HG02840 (cell line): ENCODE measurements around the gene RTKN2.
"Not testable (repeated sequence)": the region's sequence is repeated elsewhere in the genome, so short reads cannot be mapped to it uniquely, and the experiment has no call there.

Experiments used
- ATAC-seq: cut with Tn5 transposase; IDR thresholded peaks from one replicate; pipeline ENCODE4 v1.9.1; 2021; ENCODE audit warnings: mild to moderate bottlenecking, moderate library complexity, moderate number of reproducible peaks; ENCODE audit not compliant: unreplicated experiment, low FRiP score

Gene RTKN2

GRCh38 chr10:62261666-62262065 is 7.0 kb downstream of the RTKN2 start:
- ATAC-seq: no peak

GRCh38 chr10:62259998-62260397 is 8.6 kb downstream of the RTKN2 start:
- no peak for ATAC-seq

- no peak for ATAC-seq
These were observed 9.2 kb downstream of the RTKN2 start for GRCh38 chr10:62259456-62259855.

- ATAC-seq: no peak
These were observed 9.7 kb downstream of the RTKN2 start for GRCh38 chr10:62258926-62259325.

GRCh38 chr10:62253704-62254103 is 14.9 kb downstream of the RTKN2 start:
- no peak for ATAC-seq

- no peak for ATAC-seq
These were observed 16.6 kb downstream of the RTKN2 start for GRCh38 chr10:62252051-62252450.

- ATAC-seq: no peak
These were observed 17.9 kb downstream of the RTKN2 start for GRCh38 chr10:62250594-62251198.

- no peak for ATAC-seq
These were observed 18.7 kb downstream of the RTKN2 start for GRCh38 chr10:62249957-62250356.

- no peak for ATAC-seq
These were observed 20.2 kb downstream of the RTKN2 start for GRCh38 chr10:62248465-62248864.

- peak; percentile 51 for ATAC-seq
These were observed 23.7 kb downstream of the RTKN2 start for GRCh38 chr10:62244785-62245467.

- no peak for ATAC-seq
These were observed 24.6 kb downstream of the RTKN2 start for GRCh38 chr10:62244088-62244487.

- ATAC-seq: peak; percentile 45
These were observed 25.0 kb downstream of the RTKN2 start for GRCh38 chr10:62243647-62243997.

- peak; percentile 76 for ATAC-seq
These were observed 25.5 kb downstream of the RTKN2 start for GRCh38 chr10:62242965-62243646.

GRCh38 chr10:62241521-62241920 is 27.1 kb downstream of the RTKN2 start:
- ATAC-seq: not testable (repeated sequence)

GRCh38 chr10:62239994-62240393 is 28.6 kb downstream of the RTKN2 start:
- ATAC-seq: no peak

- no peak for ATAC-seq
These were observed 29.8 kb downstream of the RTKN2 start for GRCh38 chr10:62238880-62239279.

GRCh38 chr10:62237966-62238365 is 30.7 kb downstream of the RTKN2 start:
- no peak for ATAC-seq

- no peak for ATAC-seq
These were observed 31.1 kb downstream of the RTKN2 start for GRCh38 chr10:62237506-62237905.

GRCh38 chr10:62234077-62234605 is 34.5 kb downstream of the RTKN2 start:
- no peak for ATAC-seq

- no peak for ATAC-seq
These were observed 35.1 kb downstream of the RTKN2 start for GRCh38 chr10:62233356-62234076.

- no peak for ATAC-seq
These were observed 36.8 kb downstream of the RTKN2 start for GRCh38 chr10:62231805-62232204.
